GM12801 (cell line): Measurements from ENCODE around the gene KRT81.

Source experiments
- CTCF ChIP-seq: IDR thresholded peaks from one replicate; pipeline ENCODE4 v1.5.1; 2011; ENCODE audit warnings: control low read depth; ENCODE audit not compliant: insufficient read length; ENCODE audit errors: extremely low read depth

KRT81 gene

GRCh38 chr12:52243259-52243855 lies 48.0 kb downstream of the KRT81 start:
- TF ChIP-seq CTCF = no peak

- no peak for TF ChIP-seq CTCF
These were observed 48.7 kb downstream of the KRT81 start for GRCh38 chr12:52242442-52243258.

- TF ChIP-seq CTCF = no peak
These were observed 50.0 kb downstream of the KRT81 start for GRCh38 chr12:52241205-52241842.

GRCh38 chr12:52239767-52240166 lies 51.6 kb downstream of the KRT81 start:
- TF ChIP-seq CTCF = no peak

- TF ChIP-seq CTCF = no peak
These were observed 52.3 kb downstream of the KRT81 start for GRCh38 chr12:52238916-52239646.

GRCh38 chr12:52238207-52238840 lies 53.0 kb downstream of the KRT81 start:
- no peak for TF ChIP-seq CTCF
